Endothelial cell of umbilical vein (primary cell): ENCODE measurements around the gene PTRHD1. TPM values are rescaled to one million over a fixed set of nuclear protein-coding genes. Genes with fewer than 3 reads are reported as not detected.

Experiments
- BruUV-seq: library from RNA; stranded (reverse); fragments of 400-500 nt; replicated peaks from 2 replicates; lab custom pipeline; 2021; lab: Mats Ljungman, UMichigan
- CTCF ChIA-PET: fragments of 300-600, 350-600 bp; sonication (Branson Sonifier 250); formaldehyde crosslinking; loops from one replicate; lab custom pipeline; 2021; ENCODE audit warnings: antibody characterized with exemption, inconsistent platforms; lab: Charles Lee
- POLR2A ChIA-PET: fragments of 300-600, 350-600 bp; sonication (Branson Sonifier 250); formaldehyde crosslinking; loops from one replicate; lab custom pipeline; 2021; ENCODE audit warnings: antibody characterized with exemption, inconsistent platforms; lab: Charles Lee
- DNase-seq: peaks from one replicate; pipeline ENCODE4 v3.0.0-alpha.2; 2011; ENCODE audit warnings: low read depth, low spot score
- FAIRE-seq: peaks from 2 replicates; lab custom pipeline; 2011; peaks lifted over from hg19 to GRCh38; lab: Jason Lieb, UNC
- H2AFZ ChIP-seq: 2 replicates; pipeline ENCODE4 v1.6.0; 2012; ENCODE audit warnings: low read depth, low read length, control low read depth, inconsistent platforms
- H3K27ac ChIP-seq: 2 replicates; pipeline ENCODE4 v1.5.1; 2011; ENCODE audit warnings: low read depth, mild to moderate bottlenecking, control low read depth, low read length, moderate library complexity; ENCODE audit not compliant: insufficient read depth
- H3K27me3 ChIP-seq, 2 experiments: 2 replicates each; pipeline versions ENCODE4 v1.6.0 to v1.6.1; 2011; ENCODE audit warnings: low read length in 2 of 2, mixed read lengths in 1 of 2; ENCODE audit not compliant: control insufficient read depth in 2 of 2, insufficient read depth in 2 of 2
- H3K36me3 ChIP-seq, 2 experiments: 2 replicates in 1 of 2; 3 replicates in 1 of 2; pipeline ENCODE4 v1.5.1; 2011; ENCODE audit warnings: low read length in 2 of 2, mild to moderate bottlenecking in 1 of 2, moderate library complexity in 1 of 2; ENCODE audit not compliant: control insufficient read depth in 2 of 2, insufficient read depth in 2 of 2; ENCODE audit errors: extremely low read depth in 1 of 2
- H3K4me1 ChIP-seq: 3 replicates; pipeline ENCODE4 v1.5.1; 2011; ENCODE audit warnings: mild to moderate bottlenecking, low read length; ENCODE audit not compliant: control insufficient read depth, insufficient read depth; ENCODE audit errors: extremely low read depth
- H3K4me2 ChIP-seq: 2 replicates; pipeline ENCODE4 v1.6.1; 2011; ENCODE audit warnings: low read length, control low read depth, mixed read lengths; ENCODE audit not compliant: insufficient read depth
- H3K4me3 ChIP-seq, 3 experiments: fragments of 200-600 bp in 1 of 3; sonication (generic), shearing (Covaris generic) in 1 of 3; replicated peaks in 1 of 3; 2 replicates each; pipeline ENCODE4 v1.5.1; 2011 to 2016; ENCODE audit warnings: control low read depth in 3 of 3, low read length in 3 of 3, mild to moderate bottlenecking in 2 of 3, inconsistent platforms in 1 of 3, low read depth in 1 of 3, moderate library complexity in 1 of 3; ENCODE audit not compliant: insufficient read depth in 1 of 3
- H3K79me2 ChIP-seq: 2 replicates; pipeline ENCODE4 v1.6.0; 2012; ENCODE audit warnings: low read length, inconsistent platforms; ENCODE audit not compliant: control insufficient read depth, insufficient read depth
- H3K9ac ChIP-seq: replicated peaks from 2 replicates; pipeline ENCODE3; 2011; ENCODE audit warnings: low read length, control low read depth; ENCODE audit not compliant: insufficient read depth; ENCODE audit errors: extremely low read depth
- H3K9me1 ChIP-seq: replicated peaks from 3 replicates; pipeline ENCODE4 v1.6.0; 2011; ENCODE audit warnings: mild to moderate bottlenecking, low read length; ENCODE audit not compliant: control insufficient read depth, insufficient read depth; ENCODE audit errors: extremely low read depth
- H3K9me3 ChIP-seq: replicated peaks from 2 replicates; pipeline ENCODE4 v1.5.1; 2012; ENCODE audit warnings: low read length, inconsistent platforms; ENCODE audit not compliant: control insufficient read depth, insufficient read depth
- H4K20me1 ChIP-seq: replicated peaks from 2 replicates; pipeline ENCODE3; 2011; ENCODE audit warnings: mild to moderate bottlenecking, low read length; ENCODE audit not compliant: control insufficient read depth, insufficient read depth; ENCODE audit errors: extremely low read depth
- EZH2 ChIP-seq: IDR thresholded peaks from 2 replicates; pipeline ENCODE4 v1.6.1; 2012; ENCODE audit warnings: borderline replicate concordance, low read depth, mild to moderate bottlenecking, moderate library complexity, low read length, inconsistent platforms; ENCODE audit not compliant: severe bottlenecking
- FOS ChIP-seq: IDR thresholded peaks from 2 replicates; pipeline ENCODE4 v1.6.1; 2011; ENCODE audit warnings: mild to moderate bottlenecking, low read length, moderate library complexity, borderline replicate concordance; ENCODE audit not compliant: insufficient read depth
- GATA2 ChIP-seq: IDR thresholded peaks from 2 replicates; pipeline ENCODE4 v1.7.0; 2011; ENCODE audit warnings: low read depth, mild to moderate bottlenecking, moderate library complexity, mixed read lengths, low read length; ENCODE audit not compliant: insufficient read length, insufficient read depth
- JUN ChIP-seq: IDR thresholded peaks from 2 replicates; pipeline ENCODE4 v1.6.1; 2011; ENCODE audit warnings: borderline replicate concordance, low read depth; ENCODE audit not compliant: insufficient read length, insufficient read depth
- MYC ChIP-seq: IDR thresholded peaks from one replicate; pipeline ENCODE4 v1.6.1; 2011; ENCODE audit warnings: mild to moderate bottlenecking, low read depth, low read length
- POLR2A ChIP-seq: IDR thresholded peaks from 2 replicates; pipeline ENCODE4 v1.6.1; 2012; ENCODE audit warnings: low read depth, mild to moderate bottlenecking, control low read depth, low read length
- POLR2AphosphoS5 ChIP-seq: IDR thresholded peaks from 2 replicates; pipeline ENCODE4 v1.6.1; 2012; ENCODE audit warnings: low read depth, mild to moderate bottlenecking, control low read depth, low read length, moderate library complexity; ENCODE audit not compliant: insufficient read depth
- dilution Hi-C: fragments of 300-500 bp; cut with MboI; formaldehyde crosslinking; loops from one replicate; pipeline ENCODE4 v1.15.0; 2019; ENCODE audit warnings: low sequenced_read_pairs; ENCODE audit not compliant: extremely low pct_ligation_motif_present
- intact Hi-C: fragments of 100-400 bp; cut with micrococcal nuclease; formaldehyde crosslinking; loops from one replicate; pipeline ENCODE4 v1.10.0; 2022
- polyA plus RNA-seq, 4 experiments: library from polyadenylated mRNA; depleted of rRNA in 3 of 4; stranded (reverse) in 3 of 4; unstranded in 1 of 4; fragments of >200 nt; gene quantifications; 2 replicates each; pipeline versions ENCODE4 v1.2.1 to v1.2.3, GENCODE V29; 2011 to 2012; ENCODE audit warnings: missing spikeins in 1 of 4
- total RNA-seq: library from RNA; stranded (reverse); gene quantifications from 2 replicates; pipeline ENCODE4 v1.2.3, GENCODE V29; 2021
- TF ChIP-seq, protein P1 (sequence below), 2 donors: IDR thresholded peaks; 1 replicate in 1 of 2; 2 replicates in 1 of 2; pipeline ENCODE4 v1.5.1; 2011; ENCODE audit warnings: low read length in 2 of 2, mild to moderate bottlenecking in 2 of 2, moderate library complexity in 2 of 2, control low read depth in 1 of 2, inconsistent platforms in 1 of 2, low read depth in 1 of 2; ENCODE audit not compliant: insufficient read depth in 1 of 2; ENCODE audit errors: extremely low read depth in 1 of 2
- TF ChIP-seq, protein P2 (sequence below): IDR thresholded peaks from 2 replicates; pipeline ENCODE4 v1.6.1; 2011; ENCODE audit not compliant: insufficient read depth, insufficient read length

The PTRHD1 gene
- total and polyA plus RNA-seq, 2 donors (not counting 3 experiments of a cell fraction or from before 2014, with no cell fraction given): 41.1 to 68.8 TPM

DNA sequence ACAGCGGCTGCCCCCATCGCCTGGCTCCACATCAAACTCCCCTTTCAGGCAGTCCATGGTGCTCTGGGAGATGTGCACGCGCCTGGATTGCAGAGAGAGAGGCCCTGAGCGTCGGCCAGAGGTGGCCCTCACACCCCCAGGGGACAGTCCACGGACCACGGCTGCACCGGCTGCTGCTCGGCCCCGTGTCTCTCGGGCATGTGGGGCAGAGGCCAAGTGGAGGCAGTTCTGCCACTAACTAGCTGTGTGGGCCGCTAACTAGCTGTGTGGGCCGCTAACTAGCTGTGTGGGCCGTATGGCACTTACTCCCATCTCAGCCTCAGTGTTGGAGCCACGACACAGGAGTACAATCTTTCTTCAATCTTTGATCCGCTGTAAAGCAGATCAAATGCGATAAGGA is 45.4 kb upstream of the PTRHD1 start:
- no peak overlapping the region for H3K9ac ChIP-seq
- H3K4me3 ChIP-seq: no peak overlapping the region
- FAIRE-seq: no peak
- no peak overlapping the region for H3K27ac ChIP-seq
- no TSS peak for BruUV-seq
- no peaks in the 10 kb centered on the region for H3K27me3 ChIP-seq
- H3K79me2 ChIP-seq: no peaks in the 10 kb centered on the region
- no peaks in the 10 kb centered on the region for H3K4me1 ChIP-seq
- intact Hi-C loops (no loop called here), dilution Hi-C loops (no loop called here)
- no peaks in the 10 kb centered on the region for H3K9me1 ChIP-seq
- H3K36me3 ChIP-seq: peaks cover 0 to 3% of the 10 kb centered on the region in 2 experiments
- H3K4me2 ChIP-seq: no peak overlapping the region
- TF ChIP-seq POLR2AphosphoS5: no peak
- TF ChIP-seq JUN: no peak
- no peak for TF ChIP-seq EZH2
- DNase-seq: no peak
- CTCF ChIA-PET: no interaction called here
- POLR2A ChIA-PET: no interaction called here
- H3K9me3 ChIP-seq: no peaks in the 10 kb centered on the region
- no peaks in the 10 kb centered on the region for H4K20me1 ChIP-seq
- no peak overlapping the region for H2AFZ ChIP-seq

DNA sequence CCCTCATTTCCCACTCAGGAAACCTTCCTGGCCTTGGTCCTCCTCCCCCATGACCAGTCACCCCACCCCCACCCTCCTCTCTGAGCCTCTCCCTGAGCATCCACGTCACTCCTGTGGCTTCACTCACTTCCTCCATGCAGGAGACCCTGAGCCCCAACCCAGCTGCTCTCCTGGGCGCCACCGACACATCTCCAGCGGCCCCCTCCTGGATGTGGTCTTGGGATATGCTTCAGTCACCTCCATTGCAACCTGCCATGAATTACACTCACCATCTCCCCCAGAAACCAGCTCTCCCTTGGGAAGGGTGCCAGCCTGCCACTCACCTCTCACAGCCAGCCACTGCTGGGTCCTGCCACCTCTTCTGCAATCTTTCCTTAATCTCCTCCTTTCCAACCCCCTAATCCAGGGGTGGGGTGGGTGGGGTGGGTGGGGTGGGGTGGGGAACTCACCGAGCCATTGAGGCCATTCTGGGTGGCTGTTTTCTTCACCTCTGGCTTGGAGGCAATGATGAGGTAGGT is 44.9 kb upstream of the PTRHD1 start:
- no peak overlapping the region for H3K9ac ChIP-seq
- no peaks in the 10 kb centered on the region for H3K27me3 ChIP-seq
- BruUV-seq: no TSS peak
- POLR2A ChIA-PET: no interaction called here
- H3K4me2 ChIP-seq: no peak overlapping the region
- H3K79me2 ChIP-seq: no peaks in the 10 kb centered on the region
- no peak overlapping the region for H2AFZ ChIP-seq
- no peaks in the 10 kb centered on the region for H3K9me3 ChIP-seq
- H4K20me1 ChIP-seq: no peaks in the 10 kb centered on the region
- intact Hi-C loops: no loop called here
- peaks cover 0 to 3% of the 10 kb centered on the region in 2 experiments for H3K36me3 ChIP-seq
- no peaks in the 10 kb centered on the region for H3K9me1 ChIP-seq
- no peak for DNase-seq
- FAIRE-seq: no peak
- no peaks in the 10 kb centered on the region for H3K4me1 ChIP-seq
- dilution Hi-C loops: no loop called here
- no peak overlapping the region for H3K4me3 ChIP-seq
- no peak overlapping the region for H3K27ac ChIP-seq
- CTCF ChIA-PET: interaction anchor here (1.5 kb wide), 1 partner anchor 10 kb away, joined by 3 read pairs; no protein-coding TSS in a partner anchor
- no peak for TF ChIP-seq POLR2A
- no peak for TF ChIP-seq EZH2
- TF ChIP-seq MYC: no peak
- TF ChIP-seq GATA2: no peak
- no peak for TF ChIP-seq JUN
- TF ChIP-seq, protein P1, sequence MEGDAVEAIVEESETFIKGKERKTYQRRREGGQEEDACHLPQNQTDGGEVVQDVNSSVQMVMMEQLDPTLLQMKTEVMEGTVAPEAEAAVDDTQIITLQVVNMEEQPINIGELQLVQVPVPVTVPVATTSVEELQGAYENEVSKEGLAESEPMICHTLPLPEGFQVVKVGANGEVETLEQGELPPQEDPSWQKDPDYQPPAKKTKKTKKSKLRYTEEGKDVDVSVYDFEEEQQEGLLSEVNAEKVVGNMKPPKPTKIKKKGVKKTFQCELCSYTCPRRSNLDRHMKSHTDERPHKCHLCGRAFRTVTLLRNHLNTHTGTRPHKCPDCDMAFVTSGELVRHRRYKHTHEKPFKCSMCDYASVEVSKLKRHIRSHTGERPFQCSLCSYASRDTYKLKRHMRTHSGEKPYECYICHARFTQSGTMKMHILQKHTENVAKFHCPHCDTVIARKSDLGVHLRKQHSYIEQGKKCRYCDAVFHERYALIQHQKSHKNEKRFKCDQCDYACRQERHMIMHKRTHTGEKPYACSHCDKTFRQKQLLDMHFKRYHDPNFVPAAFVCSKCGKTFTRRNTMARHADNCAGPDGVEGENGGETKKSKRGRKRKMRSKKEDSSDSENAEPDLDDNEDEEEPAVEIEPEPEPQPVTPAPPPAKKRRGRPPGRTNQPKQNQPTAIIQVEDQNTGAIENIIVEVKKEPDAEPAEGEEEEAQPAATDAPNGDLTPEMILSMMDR (IDR thresholded peaks at IDR 0.05; ENCODE audit: extremely low read depth in 1 of 2, insufficient read depth in 1 of 2, low read depth in 1 of 2, low read length in 2 of 2): no peak
- no peak for TF ChIP-seq FOS
- no peak for TF ChIP-seq POLR2AphosphoS5
- TF ChIP-seq, protein P2, sequence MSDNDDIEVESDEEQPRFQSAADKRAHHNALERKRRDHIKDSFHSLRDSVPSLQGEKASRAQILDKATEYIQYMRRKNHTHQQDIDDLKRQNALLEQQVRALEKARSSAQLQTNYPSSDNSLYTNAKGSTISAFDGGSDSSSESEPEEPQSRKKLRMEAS: no peak
